K562 (cell line): ENCODE data around the gene DYSF. TPM values are rescaled to one million over a fixed set of nuclear protein-coding genes. Genes with fewer than 3 reads are reported as not detected.

Experiments used
- ATAC-seq: fragments of 200-7000 bp; cut with Tn5 transposase; 3 replicates; pipeline ENCODE4 v1.9.1; 2020; ENCODE audit warnings: moderate library complexity
- BruUV-seq: library from RNA; stranded (reverse); fragments of 400-500 nt; replicated peaks from 2 replicates; lab custom pipeline; 2021; lab: Mats Ljungman, UMichigan
- CTCF ChIA-PET: fragments of 300-600 bp; formaldehyde crosslinking; extraction: SDS; loops from one replicate; lab custom pipeline; 2021; ENCODE audit warnings: low intra/inter-chr PET ratio; lab: Yijun Ruan, JAX
- POLR2A ChIA-PET: fragments of 300-600, 350-650 bp; sonication (Branson Sonifier 250); formaldehyde crosslinking; extraction: SDS; loops from one replicate; lab custom pipeline; 2021; ENCODE audit warnings: antibody characterized with exemption, inconsistent platforms; lab: Yijun Ruan, JAX
- DNase-seq, 4 experiments: peaks; one replicate each; pipeline versions ENCODE4 v3.0.0 to v3.0.0-alpha.2; 2011 to 2018; ENCODE audit warnings: low spot score in 3 of 4, mixed read lengths in 3 of 4; ENCODE audit errors: extremely low read depth in 1 of 4
- FAIRE-seq: peaks from 2 replicates; lab custom pipeline; 2011; peaks lifted over from hg19 to GRCh38; lab: Jason Lieb, UNC
- H2AFZ ChIP-seq: 2 replicates; pipeline ENCODE4 v1.6.0; 2011; ENCODE audit warnings: low read depth, low read length, control low read depth, inconsistent platforms
- H3K27ac ChIP-seq: fragments of 200-600 bp; 3 replicates; pipeline ENCODE4 v1.8.0; 2011; ENCODE audit warnings: low read depth, mild to moderate bottlenecking, control low read depth, inconsistent platforms, low read length, moderate library complexity, mixed read lengths; ENCODE audit errors: extremely low read depth
- H3K27me3 ChIP-seq, 2 experiments: fragments of 300-600 bp in 1 of 2; 2 replicates in 1 of 2; 3 replicates in 1 of 2; pipeline versions ENCODE4 v1.6.0 to v1.8.0; 2011; ENCODE audit warnings: inconsistent platforms in 2 of 2, low read length in 2 of 2, mild to moderate bottlenecking in 1 of 2, mixed read lengths in 1 of 2, moderate library complexity in 1 of 2; ENCODE audit not compliant: control insufficient read depth in 2 of 2, insufficient read depth in 2 of 2
- H3K36me3 ChIP-seq: fragments of 300-600 bp; 3 replicates; pipeline ENCODE4 v1.8.0; 2011; ENCODE audit warnings: mild to moderate bottlenecking, low read length, inconsistent platforms; ENCODE audit not compliant: control insufficient read depth, insufficient read depth
- H3K4me1 ChIP-seq, 2 experiments: fragments of 200-600 bp in 1 of 2; replicated peaks in 1 of 2; 2 replicates in 1 of 2; 3 replicates in 1 of 2; pipeline versions ENCODE4 v1.5.1 to v1.8.0; 2011; ENCODE audit warnings: inconsistent platforms in 2 of 2, low read length in 2 of 2, mild to moderate bottlenecking in 1 of 2, mixed read lengths in 1 of 2, moderate library complexity in 1 of 2; ENCODE audit not compliant: control insufficient read depth in 2 of 2, insufficient read depth in 2 of 2
- H3K4me2 ChIP-seq: 2 replicates; pipeline ENCODE4 v1.6.1; 2011; ENCODE audit warnings: low read length, control low read depth, inconsistent platforms, mixed read lengths; ENCODE audit not compliant: insufficient read depth
- H3K4me3 ChIP-seq: fragments of 200-600 bp; sonication (generic), shearing (Covaris generic); 2 replicates; pipeline ENCODE4 v1.5.1; 2016; ENCODE audit warnings: control low read depth, inconsistent platforms
- H3K79me2 ChIP-seq: fragments of 200-600 bp; 3 replicates; pipeline ENCODE4 v1.8.0; 2011; ENCODE audit warnings: low read length, inconsistent platforms; ENCODE audit not compliant: control insufficient read depth, insufficient read depth
- H3K9ac ChIP-seq, 2 experiments: 2 replicates each; pipeline versions ENCODE4 v1.6.0 to v1.6.1; 2011; ENCODE audit warnings: low read depth in 2 of 2, low read length in 2 of 2, control low read depth in 1 of 2, inconsistent platforms in 1 of 2, mild to moderate bottlenecking in 1 of 2, mixed read lengths in 1 of 2; ENCODE audit not compliant: insufficient read depth in 1 of 2
- H3K9me1 ChIP-seq: one replicate; pipeline ENCODE4 v1.6.0; 2011; ENCODE audit warnings: inconsistent platforms, mild to moderate bottlenecking, low read length, moderate library complexity; ENCODE audit not compliant: control insufficient read depth, insufficient read depth
- H3K9me3 ChIP-seq: replicated peaks from 2 replicates; pipeline ENCODE4 v1.5.1; 2011; ENCODE audit warnings: low read depth, low read length, inconsistent platforms; ENCODE audit not compliant: control insufficient read depth, insufficient read depth
- H4K20me1 ChIP-seq: replicated peaks from 2 replicates; pipeline ENCODE4 v1.6.1; 2011; ENCODE audit warnings: low read length, inconsistent platforms, mixed read lengths; ENCODE audit not compliant: control insufficient read depth, insufficient read depth
- ASH1L ChIP-seq: fragments of 450-650 bp; IDR thresholded peaks from 2 replicates; pipeline ENCODE4 v1.6.1; 2018; ENCODE audit warnings: borderline replicate concordance, mild to moderate bottlenecking, low read depth; ENCODE audit not compliant: partially characterized antibody
- CEBPB ChIP-seq: fragments of 450-650 bp; IDR thresholded peaks from 2 replicates; pipeline ENCODE4 v1.6.1; 2016; ENCODE audit warnings: missing genetic modification characterization, missing compliant biosample characterization
- L3MBTL2 ChIP-seq: fragments of 450-650 bp; IDR thresholded peaks from 2 replicates; pipeline ENCODE4 v1.6.1; 2016; ENCODE audit warnings: mild to moderate bottlenecking, moderate library complexity
- NCOA4 ChIP-seq: fragments of 450-650 bp; IDR thresholded peaks from 2 replicates; pipeline ENCODE4 v1.6.1; 2018; ENCODE audit warnings: mild to moderate bottlenecking; ENCODE audit not compliant: partially characterized antibody
- POLR2AphosphoS2 ChIP-seq: IDR thresholded peaks from 2 replicates; pipeline ENCODE4 v1.6.1; 2012; ENCODE audit warnings: low read length, improper control_type of control experiment
- TAF15 ChIP-seq: fragments of 200-400 bp; formaldehyde crosslinking; IDR thresholded peaks from 2 replicates; pipeline ENCODE4 v1.6.1; 2017; ENCODE audit warnings: mild to moderate bottlenecking, low read depth, low read length, moderate library complexity
- ZNF695 ChIP-seq: fragments of 450-650 bp; formaldehyde crosslinking; IDR thresholded peaks from 2 replicates; pipeline ENCODE4 v1.4.0; 2020; ENCODE audit warnings: mild to moderate bottlenecking, moderate library complexity
- WGBS: fragments of 100-300 bp; shearing (Covaris generic); methylation state at CpG from one replicate; pipeline ENCODE4 v1.1.6; 2016; ENCODE audit warnings: low coverage, mixed read lengths; ENCODE audit not compliant: insufficient coverage; ENCODE audit errors: missing lambda C conversion rate; 5-methylcytosine and 5-hydroxymethylcytosine counted together
- in situ Hi-C: fragments of 300-500 bp; cut with MboI; formaldehyde crosslinking; loops from 4 replicates; pipeline ENCODE4 v1.15.0; 2018; ENCODE audit warnings: inconsistent platforms, mixed read lengths
- intact Hi-C: fragments of 100-400 bp; cut with micrococcal nuclease; formaldehyde crosslinking; loops from 2 replicates; pipeline ENCODE4 v1.14.2; 2022
- polyA plus RNA-seq, 8 experiments: library from polyadenylated mRNA; depleted of rRNA in 4 of 8; stranded (reverse) in 5 of 8; unstranded in 3 of 8; fragments of >200 nt; fragmentation: Nextera tagmentation in 2 of 8; fragmentation: Illumina TruSeq in 1 of 8; extraction: Ambion mirVana in 2 of 8; extraction: Trizol in 1 of 8; gene quantifications; 2 replicates each; pipeline versions ENCODE4 v1.2.1 to v1.2.3, GENCODE V29; 2011 to 2014; ENCODE audit warnings: inconsistent platforms in 1 of 8, missing spikeins in 1 of 8
- total RNA-seq, 7 experiments: library from RNA; depleted of rRNA in 6 of 7; stranded (reverse); fragments of >200 nt in 6 of 7; fragmentation: Illumina TruSeq in 2 of 7; extraction: Trizol in 2 of 7; gene quantifications; 2 replicates each; pipeline versions ENCODE4 v1.2.1 to v1.2.3, GENCODE V29; 2011 to 2021; ENCODE audit warnings: low replicate concordance in 1 of 7
- TF ChIP-seq, protein P1 (sequence below): fragments of 250-450 bp; sonication (Bioruptor Pico); IDR thresholded peaks from 2 replicates; pipeline ENCODE4 v1.6.1; 2021; ENCODE audit warnings: mild to moderate bottlenecking
- TF ChIP-seq, protein P2 (sequence below): sonication (generic); formaldehyde crosslinking; IDR thresholded peaks from 2 replicates; pipeline ENCODE4 v1.8.1; 2023; ENCODE audit warnings: missing genetic modification reagents, mild to moderate bottlenecking, borderline replicate concordance
- TF ChIP-seq, protein P3 (sequence below): sonication (generic); formaldehyde crosslinking; IDR thresholded peaks from 2 replicates; pipeline ENCODE4 v1.8.0; 2022; ENCODE audit warnings: mild to moderate bottlenecking, missing genetic modification reagents

The DYSF gene
- total and polyA plus RNA-seq, 9 of the 15 experiments (the other 6 are each of a cell fraction or from before 2014, with no cell fraction given), result 0.01 to 0.80 (median 0.29) TPM

DNA sequence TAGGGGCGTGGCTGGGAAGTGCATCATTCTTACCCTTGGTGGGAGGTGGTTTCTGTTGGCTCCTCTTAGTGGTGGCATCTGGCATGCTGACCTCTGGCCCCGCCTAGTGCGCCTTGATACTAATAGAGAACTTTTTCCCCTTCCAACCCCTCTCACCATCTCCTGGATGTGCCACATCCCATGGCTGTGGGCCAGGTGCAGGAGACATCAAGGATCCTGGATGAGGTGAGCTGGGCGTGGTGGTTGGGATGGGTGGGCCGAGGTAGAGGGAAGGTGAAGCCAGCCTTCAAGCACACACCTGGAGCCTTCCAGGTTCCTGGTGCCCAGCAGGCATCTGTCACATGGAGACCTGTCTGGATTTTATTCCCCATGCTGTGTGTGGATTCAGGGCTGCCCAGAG is 149.2 kb downstream of the DYSF start (continued):
- TF ChIP-seq TAF15, result no peak
- no peak for TF ChIP-seq CEBPB
- TF ChIP-seq POLR2AphosphoS2, result no peak
- TF ChIP-seq ZNF695, result no peak
- no peak for TF ChIP-seq ASH1L

DNA sequence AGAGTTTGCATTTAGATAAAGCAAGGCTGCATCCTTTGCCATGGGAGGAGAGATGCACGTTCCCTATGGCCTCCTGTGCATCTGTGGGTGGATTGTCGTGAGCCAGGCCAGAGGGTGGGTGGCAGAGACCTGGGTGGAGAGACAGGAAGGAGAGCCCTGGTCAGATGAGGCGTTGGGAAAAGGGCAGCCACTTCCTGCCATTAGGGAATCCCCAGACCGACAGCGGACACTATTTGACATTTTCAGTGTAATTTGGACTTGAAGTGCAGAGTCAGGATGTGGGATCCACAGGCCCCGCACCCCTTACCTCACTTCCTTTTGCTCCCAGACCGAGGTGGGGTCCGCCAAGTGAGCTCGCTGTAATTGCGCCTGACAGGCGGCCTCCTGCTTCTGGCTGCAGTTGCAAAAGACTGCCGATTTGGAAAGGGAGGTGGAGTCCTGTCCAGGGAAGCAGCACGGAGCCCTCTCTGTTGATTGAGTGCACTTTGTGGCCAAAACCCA is 150.0 kb downstream of the DYSF start:
- Histone ChIP-seq H3K27ac (no peak overlapping the region), H3K4me2 (no peak overlapping the region), H3K4me1 (peaks cover 8 to 10% of the 10 kb centered on the region in 2 experiments), H3K9me1 (no peaks in the 10 kb centered on the region), H2AFZ (no peak overlapping the region), H3K9ac (no peak overlapping the region), H3K27me3 (peaks cover 0 to 81% of the 10 kb centered on the region in 2 experiments; a peak in 2 of 5 replicates), H4K20me1 (peaks cover 9% of the 10 kb centered on the region; the same call in 1 of the 2 replicates), H3K4me3 (no peak overlapping the region), H3K9me3 (no peaks in the 10 kb centered on the region), H3K36me3 (no peaks in the 10 kb centered on the region), H3K79me2 (no peaks in the 10 kb centered on the region)
- ChIA-PET POLR2A (interaction anchor here (0.6 kb wide), 1 partner anchor 13 kb away, joined by 3 read pairs; no protein-coding TSS in a partner anchor), CTCF (no interaction called here)
- DNase-seq (no peak), FAIRE-seq (no peak), ATAC-seq (no peak)
- BruUV-seq, result no TSS peak
- 1% methylated on average over 13 of the region's 13 CpGs for WGBS
- in situ Hi-C loops, result no loop called here
- intact Hi-C loops, result no loop called here
- TF ChIP-seq, protein P1, sequence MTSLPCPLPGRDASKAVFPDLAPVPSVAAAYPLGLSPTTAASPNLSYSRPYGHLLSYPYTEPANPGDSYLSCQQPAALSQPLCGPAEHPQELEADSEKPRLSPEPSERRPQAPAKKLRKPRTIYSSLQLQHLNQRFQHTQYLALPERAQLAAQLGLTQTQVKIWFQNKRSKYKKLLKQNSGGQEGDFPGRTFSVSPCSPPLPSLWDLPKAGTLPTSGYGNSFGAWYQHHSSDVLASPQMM (CRISPR knock-in tag), result no peak
- TF ChIP-seq, protein P2, sequence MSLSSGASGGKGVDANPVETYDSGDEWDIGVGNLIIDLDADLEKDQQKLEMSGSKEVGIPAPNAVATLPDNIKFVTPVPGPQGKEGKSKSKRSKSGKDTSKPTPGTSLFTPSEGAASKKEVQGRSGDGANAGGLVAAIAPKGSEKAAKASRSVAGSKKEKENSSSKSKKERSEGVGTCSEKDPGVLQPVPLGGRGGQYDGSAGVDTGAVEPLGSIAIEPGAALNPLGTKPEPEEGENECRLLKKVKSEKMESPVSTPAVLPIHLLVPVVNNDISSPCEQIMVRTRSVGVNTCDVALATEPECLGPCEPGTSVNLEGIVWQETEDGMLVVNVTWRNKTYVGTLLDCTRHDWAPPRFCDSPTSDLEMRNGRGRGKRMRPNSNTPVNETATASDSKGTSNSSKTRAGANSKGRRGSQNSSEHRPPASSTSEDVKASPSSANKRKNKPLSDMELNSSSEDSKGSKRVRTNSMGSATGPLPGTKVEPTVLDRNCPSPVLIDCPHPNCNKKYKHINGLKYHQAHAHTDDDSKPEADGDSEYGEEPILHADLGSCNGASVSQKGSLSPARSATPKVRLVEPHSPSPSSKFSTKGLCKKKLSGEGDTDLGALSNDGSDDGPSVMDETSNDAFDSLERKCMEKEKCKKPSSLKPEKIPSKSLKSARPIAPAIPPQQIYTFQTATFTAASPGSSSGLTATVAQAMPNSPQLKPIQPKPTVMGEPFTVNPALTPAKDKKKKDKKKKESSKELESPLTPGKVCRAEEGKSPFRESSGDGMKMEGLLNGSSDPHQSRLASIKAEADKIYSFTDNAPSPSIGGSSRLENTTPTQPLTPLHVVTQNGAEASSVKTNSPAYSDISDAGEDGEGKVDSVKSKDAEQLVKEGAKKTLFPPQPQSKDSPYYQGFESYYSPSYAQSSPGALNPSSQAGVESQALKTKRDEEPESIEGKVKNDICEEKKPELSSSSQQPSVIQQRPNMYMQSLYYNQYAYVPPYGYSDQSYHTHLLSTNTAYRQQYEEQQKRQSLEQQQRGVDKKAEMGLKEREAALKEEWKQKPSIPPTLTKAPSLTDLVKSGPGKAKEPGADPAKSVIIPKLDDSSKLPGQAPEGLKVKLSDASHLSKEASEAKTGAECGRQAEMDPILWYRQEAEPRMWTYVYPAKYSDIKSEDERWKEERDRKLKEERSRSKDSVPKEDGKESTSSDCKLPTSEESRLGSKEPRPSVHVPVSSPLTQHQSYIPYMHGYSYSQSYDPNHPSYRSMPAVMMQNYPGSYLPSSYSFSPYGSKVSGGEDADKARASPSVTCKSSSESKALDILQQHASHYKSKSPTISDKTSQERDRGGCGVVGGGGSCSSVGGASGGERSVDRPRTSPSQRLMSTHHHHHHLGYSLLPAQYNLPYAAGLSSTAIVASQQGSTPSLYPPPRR (CRISPR knock-in tag), result no peak
- TF ChIP-seq NCOA4 (no peak), L3MBTL2 (no peak)
- TF ChIP-seq, protein P3, sequence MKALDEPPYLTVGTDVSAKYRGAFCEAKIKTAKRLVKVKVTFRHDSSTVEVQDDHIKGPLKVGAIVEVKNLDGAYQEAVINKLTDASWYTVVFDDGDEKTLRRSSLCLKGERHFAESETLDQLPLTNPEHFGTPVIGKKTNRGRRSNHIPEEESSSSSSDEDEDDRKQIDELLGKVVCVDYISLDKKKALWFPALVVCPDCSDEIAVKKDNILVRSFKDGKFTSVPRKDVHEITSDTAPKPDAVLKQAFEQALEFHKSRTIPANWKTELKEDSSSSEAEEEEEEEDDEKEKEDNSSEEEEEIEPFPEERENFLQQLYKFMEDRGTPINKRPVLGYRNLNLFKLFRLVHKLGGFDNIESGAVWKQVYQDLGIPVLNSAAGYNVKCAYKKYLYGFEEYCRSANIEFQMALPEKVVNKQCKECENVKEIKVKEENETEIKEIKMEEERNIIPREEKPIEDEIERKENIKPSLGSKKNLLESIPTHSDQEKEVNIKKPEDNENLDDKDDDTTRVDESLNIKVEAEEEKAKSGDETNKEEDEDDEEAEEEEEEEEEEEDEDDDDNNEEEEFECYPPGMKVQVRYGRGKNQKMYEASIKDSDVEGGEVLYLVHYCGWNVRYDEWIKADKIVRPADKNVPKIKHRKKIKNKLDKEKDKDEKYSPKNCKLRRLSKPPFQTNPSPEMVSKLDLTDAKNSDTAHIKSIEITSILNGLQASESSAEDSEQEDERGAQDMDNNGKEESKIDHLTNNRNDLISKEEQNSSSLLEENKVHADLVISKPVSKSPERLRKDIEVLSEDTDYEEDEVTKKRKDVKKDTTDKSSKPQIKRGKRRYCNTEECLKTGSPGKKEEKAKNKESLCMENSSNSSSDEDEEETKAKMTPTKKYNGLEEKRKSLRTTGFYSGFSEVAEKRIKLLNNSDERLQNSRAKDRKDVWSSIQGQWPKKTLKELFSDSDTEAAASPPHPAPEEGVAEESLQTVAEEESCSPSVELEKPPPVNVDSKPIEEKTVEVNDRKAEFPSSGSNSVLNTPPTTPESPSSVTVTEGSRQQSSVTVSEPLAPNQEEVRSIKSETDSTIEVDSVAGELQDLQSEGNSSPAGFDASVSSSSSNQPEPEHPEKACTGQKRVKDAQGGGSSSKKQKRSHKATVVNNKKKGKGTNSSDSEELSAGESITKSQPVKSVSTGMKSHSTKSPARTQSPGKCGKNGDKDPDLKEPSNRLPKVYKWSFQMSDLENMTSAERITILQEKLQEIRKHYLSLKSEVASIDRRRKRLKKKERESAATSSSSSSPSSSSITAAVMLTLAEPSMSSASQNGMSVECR (CRISPR knock-in tag), result no peak
